Posterior cingulate gyrus (tissue), 11 donors: ENCODE data around the gene AFAP1L1.

Experiments
- DNase-seq, 10 donors: peaks; one replicate each; pipeline versions ENCODE4 v3.0.0 to v3.0.0-alpha.2; 2020 to 2021; ENCODE audit warnings: mixed read lengths in 3 of 10
- intact Hi-C: fragments of 100-400 bp; cut with DNase I; formaldehyde crosslinking; loops from one replicate; pipeline ENCODE4 v1.15.1; 2023

The AFAP1L1 gene

GRCh38 chr5:149333711-149334443, 62.2 kb downstream of the AFAP1L1 start:
- DNase-seq: no peak
- intact Hi-C loops: no loop called here

GRCh38 chr5:149337736-149338135, 66.1 kb downstream of the AFAP1L1 start:
- intact Hi-C loops: no loop called here
- no peak for DNase-seq

- intact Hi-C loops: no loop called here
- no peak for DNase-seq
These were observed 66.7 kb downstream of the AFAP1L1 start for GRCh38 chr5:149338364-149338763.

- DNase-seq: no peak
- intact Hi-C loops: loop anchor here (10.0 kb wide), 1 partner anchor 76 kb away; no protein-coding TSS in a partner anchor
These were observed 69.3 kb downstream of the AFAP1L1 start for GRCh38 chr5:149340920-149341319.

- no peak for DNase-seq
- intact Hi-C loops: loop anchor here (10.0 kb wide), 1 partner anchor 77 kb away; no protein-coding TSS in a partner anchor
These were observed 70.2 kb downstream of the AFAP1L1 start for GRCh38 chr5:149341876-149342275.

- DNase-seq: no peak
- intact Hi-C loops: loop anchor here (10.0 kb wide), 1 partner anchor 79 kb away; no protein-coding TSS in a partner anchor
These were observed 72.5 kb downstream of the AFAP1L1 start for GRCh38 chr5:149344151-149344550.

- peak; percentile 94 to 99 (median 96) for DNase-seq
- intact Hi-C loops: loop anchor here (10.0 kb wide), 1 partner anchor 81 kb away; no protein-coding TSS in a partner anchor
These were observed 73.7 kb downstream of the AFAP1L1 start, which contains the start of gene GRPEL2 for GRCh38 chr5:149345147-149345891. GRPEL2 (plus strand) TSS chr5:149345499; CDS start chr5:149345540, 41 bp downstream.

GRCh38 chr5:149345892-149346222, 74.2 kb downstream of the AFAP1L1 start:
- intact Hi-C loops: loop anchor here (10.0 kb wide), 1 partner anchor 81 kb away; no protein-coding TSS in a partner anchor
- no peak for DNase-seq

- no peak for DNase-seq
- intact Hi-C loops: loop anchor here (10.0 kb wide), 1 partner anchor 84 kb away; no protein-coding TSS in a partner anchor
These were observed 76.9 kb downstream of the AFAP1L1 start for GRCh38 chr5:149348518-149348917.

GRCh38 chr5:149349382-149349781, 77.7 kb downstream of the AFAP1L1 start:
- intact Hi-C loops: loop anchor here (10.0 kb wide), 1 partner anchor 85 kb away; no protein-coding TSS in a partner anchor
- DNase-seq: no peak

GRCh38 chr5:149352169-149352568, 80.5 kb downstream of the AFAP1L1 start:
- intact Hi-C loops: no loop called here
- no peak for DNase-seq

- intact Hi-C loops: no loop called here
- DNase-seq: no peak
These were observed 82.3 kb downstream of the AFAP1L1 start for GRCh38 chr5:149353911-149354310.

GRCh38 chr5:149355688-149356087, 84.0 kb downstream of the AFAP1L1 start:
- intact Hi-C loops: no loop called here
- DNase-seq: no peak

- intact Hi-C loops: no loop called here
- no peak for DNase-seq
These were observed 84.7 kb downstream of the AFAP1L1 start for GRCh38 chr5:149356391-149356790.

- intact Hi-C loops: no loop called here
- peak; percentile 91 to 100 (median 98) for DNase-seq
These were observed 86.0 kb downstream of the AFAP1L1 start, which contains the start of gene PCYOX1L for GRCh38 chr5:149357370-149358293. PCYOX1L (plus strand) TSS chr5:149358046; CDS start chr5:149358069, 23 bp downstream.

- intact Hi-C loops: no loop called here
- peak in 8 of 10 donors; percentile 36 to 85 (median 48) for DNase-seq
These were observed 86.6 kb downstream of the AFAP1L1 start for GRCh38 chr5:149358294-149358651.

GRCh38 chr5:149358868-149359495, 87.3 kb downstream of the AFAP1L1 start:
- intact Hi-C loops: no loop called here
- DNase-seq: peak in 2 of 10 donors; percentile 14 to 23

- no peak for DNase-seq
- intact Hi-C loops: no loop called here
These were observed 88.6 kb downstream of the AFAP1L1 start for GRCh38 chr5:149360272-149360671.

- intact Hi-C loops: no loop called here
These were observed 90.9 kb downstream of the AFAP1L1 start for GRCh38 chr5:149362541-149362940.

GRCh38 chr5:149363358-149363757, 91.7 kb downstream of the AFAP1L1 start:
- intact Hi-C loops: no loop called here
- no peak for DNase-seq

More at GRCh38 chr5:149362541-149362940, 90.9 kb downstream of the AFAP1L1 start:
- DNase-seq: no peak
